ENCODE data around the gene SPNS2.
A peak's percentile ranks its signal among the peaks of the same experiment; 100 is the strongest.

Gene SPNS2

GRCh38 chr17:4511199-4511932, 12.7 kb downstream of the SPNS2 start:
- Histone ChIP-seq H3K79me1 (ENCODE audit: low read length) (peaks cover 45% of the 10 kb centered on the region), H4K12ac (ENCODE audit: low read depth, low read length) (no peak overlapping the region), H3K36me3 (ENCODE audit: control insufficient read depth in 1 of 2, insufficient read depth in 2 of 2, low read length in 2 of 2) (peaks cover 30 to 56% of the 10 kb centered on the region in 2 experiments), H2BK12ac (ENCODE audit: low read length) (no peak overlapping the region), H4K8ac (ENCODE audit: low read depth, low read length) (no peak overlapping the region), H2AFZ (ENCODE audit: insufficient read depth, low read length, poor library complexity) (no peak overlapping the region), H2BK5ac (ENCODE audit: low read depth, low read length, poor library complexity) (no peak overlapping the region), H3K27ac (ENCODE audit: low read depth, low read length) (peak overlapping the region; percentile 20), H3K23ac (ENCODE audit: low read length) (no peak overlapping the region), H3K4ac (ENCODE audit: low read depth, low read length) (peak overlapping the region; percentile 5), H3K18ac (ENCODE audit: low read length) (no peak overlapping the region), H2BK120ac (ENCODE audit: insufficient read depth, low read length, poor library complexity) (no peak overlapping the region), H3K9ac (ENCODE audit: low read length) (no peak overlapping the region), H3K79me2 (ENCODE audit: control insufficient read depth, insufficient read depth, low read length, poor library complexity) (peaks cover 51% of the 10 kb centered on the region), H3K9me3 (ENCODE audit: insufficient read depth, low read depth, low read length) (no peaks in the 10 kb centered on the region), H3K4me1 (ENCODE audit: control insufficient read depth in 1 of 2, insufficient read depth in 2 of 2, low read length in 2 of 2) (peaks cover 75 to 85% of the 10 kb centered on the region in 2 experiments), H3K14ac (ENCODE audit: low read length) (no peak overlapping the region), H3K27me3 (ENCODE audit: insufficient read depth, low read length) (no peaks in the 10 kb centered on the region), H3K4me2 (ENCODE audit: low read length) (no peak overlapping the region), H4K91ac (ENCODE audit: low read depth, low read length) (no peak overlapping the region), H3K4me3 (ENCODE audit: low read depth, low read length) (no peak overlapping the region), H2AK5ac (ENCODE audit: low read length) (no peak overlapping the region)
- peak in 1 of 2 donors; percentile 34 for DNase-seq
- WGBS (ENCODE audit: extremely low coverage, insufficient coverage, insufficient read length): no CpG with 5 or more reads among the region's 10 CpGs

- Histone ChIP-seq H2AK5ac (ENCODE audit: low read length) (peak overlapping the region; percentile 69), H3K79me1 (ENCODE audit: low read length) (peaks cover 41% of the 10 kb centered on the region)
Observed at GRCh38 chr17:4512156-4513112, 13.8 kb downstream of the SPNS2 start.

GRCh38 chr17:4513113-4514032, 14.7 kb downstream of the SPNS2 start:
- no CpG with 5 or more reads among the region's 24 CpGs for WGBS (ENCODE audit: extremely low coverage, insufficient coverage, insufficient read length)
- peak overlapping the region; percentile 89 for H4K91ac ChIP-seq (ENCODE audit: low read depth, low read length)
- no peaks in the 10 kb centered on the region for H3K9me3 ChIP-seq (ENCODE audit: insufficient read depth, low read depth, low read length)
- H3K4ac ChIP-seq (ENCODE audit: low read depth, low read length): peak overlapping the region; percentile 35
- H3K79me1 ChIP-seq (ENCODE audit: low read length): peaks cover 34% of the 10 kb centered on the region
- peak overlapping the region; percentile 55 for H2AK5ac ChIP-seq (ENCODE audit: low read length)
- peak overlapping the region; percentile 7 for H4K12ac ChIP-seq (ENCODE audit: low read depth, low read length)
- peak overlapping the region; percentile 84 for H3K14ac ChIP-seq (ENCODE audit: low read length)
- no peak overlapping the region for H3K9ac ChIP-seq (ENCODE audit: low read length)
- H2BK5ac ChIP-seq (ENCODE audit: low read depth, low read length, poor library complexity): peak overlapping the region; percentile 74
- no peak overlapping the region for H3K23ac ChIP-seq (ENCODE audit: low read length)
- peak overlapping the region; percentile 9 for H3K4me2 ChIP-seq (ENCODE audit: low read length)
- H2BK120ac ChIP-seq (ENCODE audit: insufficient read depth, low read length, poor library complexity): peak overlapping the region; percentile 90
- H3K4me3 ChIP-seq (ENCODE audit: low read depth, low read length): no peak overlapping the region
- peaks cover 64 to 68% of the 10 kb centered on the region in 2 experiments for H3K4me1 ChIP-seq (ENCODE audit: control insufficient read depth in 1 of 2, insufficient read depth in 2 of 2, low read length in 2 of 2)
- H3K79me2 ChIP-seq (ENCODE audit: control insufficient read depth, insufficient read depth, low read length, poor library complexity): peaks cover 34% of the 10 kb centered on the region
- peaks cover 28 to 49% of the 10 kb centered on the region in 2 experiments for H3K36me3 ChIP-seq (ENCODE audit: control insufficient read depth in 1 of 2, insufficient read depth in 2 of 2, low read length in 2 of 2)
- H4K8ac ChIP-seq (ENCODE audit: low read depth, low read length): peak overlapping the region; percentile 57
- H2BK12ac ChIP-seq (ENCODE audit: low read length): peak overlapping the region; percentile 51
- H2AFZ ChIP-seq (ENCODE audit: insufficient read depth, low read length, poor library complexity): peak overlapping the region; percentile 1
- H3K27ac ChIP-seq (ENCODE audit: low read depth, low read length): peak overlapping the region; percentile 91
- H3K27me3 ChIP-seq (ENCODE audit: insufficient read depth, low read length): no peaks in the 10 kb centered on the region
- H3K18ac ChIP-seq (ENCODE audit: low read length): peak overlapping the region; percentile 49
- DNase-seq: peak; percentile 57 to 86

More at GRCh38 chr17:4512156-4513112, 13.8 kb downstream of the SPNS2 start:
- peak overlapping the region; percentile 61 for H3K14ac ChIP-seq (ENCODE audit: low read length)
- no peak overlapping the region for H4K8ac ChIP-seq (ENCODE audit: low read depth, low read length)
- no peak overlapping the region for H3K9ac ChIP-seq (ENCODE audit: low read length)
- H3K23ac ChIP-seq (ENCODE audit: low read length): no peak overlapping the region
- H3K36me3 ChIP-seq (ENCODE audit: control insufficient read depth in 1 of 2, insufficient read depth in 2 of 2, low read length in 2 of 2): peaks cover 33 to 56% of the 10 kb centered on the region in 2 experiments
- no peak for DNase-seq
- no peaks in the 10 kb centered on the region for H3K9me3 ChIP-seq (ENCODE audit: insufficient read depth, low read depth, low read length)
- H3K79me2 ChIP-seq (ENCODE audit: control insufficient read depth, insufficient read depth, low read length, poor library complexity): peaks cover 44% of the 10 kb centered on the region
- no peaks in the 10 kb centered on the region for H3K27me3 ChIP-seq (ENCODE audit: insufficient read depth, low read length)
- peak overlapping the region; percentile 62 for H4K91ac ChIP-seq (ENCODE audit: low read depth, low read length)
- peak overlapping the region; percentile 91 for H3K27ac ChIP-seq (ENCODE audit: low read depth, low read length)
- H3K18ac ChIP-seq (ENCODE audit: low read length): peak overlapping the region; percentile 31
- H3K4me1 ChIP-seq (ENCODE audit: control insufficient read depth in 1 of 2, insufficient read depth in 2 of 2, low read length in 2 of 2): peaks cover 68 to 77% of the 10 kb centered on the region in 2 experiments
- no peak overlapping the region for H4K12ac ChIP-seq (ENCODE audit: low read depth, low read length)
- H3K4me2 ChIP-seq (ENCODE audit: low read length): peak overlapping the region; percentile 9
- peak overlapping the region; percentile 60 for H2BK12ac ChIP-seq (ENCODE audit: low read length)
- H2BK5ac ChIP-seq (ENCODE audit: low read depth, low read length, poor library complexity): peak overlapping the region; percentile 74
- H3K4ac ChIP-seq (ENCODE audit: low read depth, low read length): peak overlapping the region; percentile 78
- H2BK120ac ChIP-seq (ENCODE audit: insufficient read depth, low read length, poor library complexity): peak overlapping the region; percentile 19
- no peak overlapping the region for H3K4me3 ChIP-seq (ENCODE audit: low read depth, low read length)
- H2AFZ ChIP-seq (ENCODE audit: insufficient read depth, low read length, poor library complexity): no peak overlapping the region
- WGBS (ENCODE audit: extremely low coverage, insufficient coverage, insufficient read length): no CpG with 5 or more reads among the region's 31 CpGs

Data from trophoblast cell (in vitro differentiated cells and primary cell).